ENCODE measurements around the gene YIF1B. TPM values are rescaled to one million over a fixed set of nuclear protein-coding genes. Genes with fewer than 3 reads are reported as not detected.

Gene YIF1B
- total RNA-seq, 1 experiment from 2014 or later: 207 TPM

GRCh38 chr19:38285567-38285966, 30.2 kb downstream of the YIF1B start:
- DNase-seq (ENCODE audit: low read depth): no peak
- in situ Hi-C loops (cut with HindIII; ENCODE audit: low pct_unique_long_range_greater_than_20kb, low sequenced_read_pairs): no loop called here

- DNase-seq (ENCODE audit: low read depth): no peak
- in situ Hi-C loops (cut with HindIII; ENCODE audit: low pct_unique_long_range_greater_than_20kb, low sequenced_read_pairs): no loop called here
These were observed 31.3 kb downstream of the YIF1B start for GRCh38 chr19:38284422-38284821.

- no peak for DNase-seq (ENCODE audit: low read depth)
- in situ Hi-C loops (cut with HindIII; ENCODE audit: low pct_unique_long_range_greater_than_20kb, low sequenced_read_pairs): no loop called here
These were observed 32.5 kb downstream of the YIF1B start for GRCh38 chr19:38283271-38283670.

- no peak for DNase-seq (ENCODE audit: low read depth)
- in situ Hi-C loops (cut with HindIII; ENCODE audit: low pct_unique_long_range_greater_than_20kb, low sequenced_read_pairs): no loop called here
These were observed 33.8 kb downstream of the YIF1B start for GRCh38 chr19:38281811-38282566.

GRCh38 chr19:38280030-38280921, 35.5 kb downstream of the YIF1B start:
- in situ Hi-C loops (cut with HindIII; ENCODE audit: low pct_unique_long_range_greater_than_20kb, low sequenced_read_pairs): no loop called here
- DNase-seq (ENCODE audit: low read depth): no peak

GRCh38 chr19:38278751-38279150, 37.0 kb downstream of the YIF1B start:
- DNase-seq (ENCODE audit: low read depth): no peak
- in situ Hi-C loops (cut with HindIII; ENCODE audit: low pct_unique_long_range_greater_than_20kb, low sequenced_read_pairs): no loop called here

- DNase-seq (ENCODE audit: low read depth): no peak
- in situ Hi-C loops (cut with HindIII; ENCODE audit: low pct_unique_long_range_greater_than_20kb, low sequenced_read_pairs): no loop called here
These were observed 37.6 kb downstream of the YIF1B start for GRCh38 chr19:38277969-38278680.

- no peak for DNase-seq (ENCODE audit: low read depth)
- in situ Hi-C loops (cut with HindIII; ENCODE audit: low pct_unique_long_range_greater_than_20kb, low sequenced_read_pairs): no loop called here
These were observed 38.2 kb downstream of the YIF1B start for GRCh38 chr19:38277549-38277948.

GRCh38 chr19:38276942-38277517, 38.7 kb downstream of the YIF1B start:
- in situ Hi-C loops (cut with HindIII; ENCODE audit: low pct_unique_long_range_greater_than_20kb, low sequenced_read_pairs): no loop called here

GRCh38 chr19:38274739-38275138, 41.0 kb downstream of the YIF1B start:
- DNase-seq (ENCODE audit: low read depth): no peak
- in situ Hi-C loops (cut with HindIII; ENCODE audit: low pct_unique_long_range_greater_than_20kb, low sequenced_read_pairs): no loop called here

More at GRCh38 chr19:38276942-38277517, 38.7 kb downstream of the YIF1B start:
- DNase-seq (ENCODE audit: low read depth): no peak

GRCh38 chr19:38273499-38273898, 42.2 kb downstream of the YIF1B start:
- in situ Hi-C loops (cut with HindIII; ENCODE audit: low pct_unique_long_range_greater_than_20kb, low sequenced_read_pairs): no loop called here
- DNase-seq (ENCODE audit: low read depth): peak; percentile 67

- DNase-seq (ENCODE audit: low read depth): peak; percentile 93
- in situ Hi-C loops (cut with HindIII; ENCODE audit: low pct_unique_long_range_greater_than_20kb, low sequenced_read_pairs): no loop called here
These were observed 45.1 kb downstream of the YIF1B start for GRCh38 chr19:38270587-38271167.

GRCh38 chr19:38268539-38268938, 47.2 kb downstream of the YIF1B start:
- DNase-seq (ENCODE audit: low read depth): peak; percentile 82
- in situ Hi-C loops (cut with HindIII; ENCODE audit: low pct_unique_long_range_greater_than_20kb, low sequenced_read_pairs): loop anchor here (5.0 kb wide), 1 partner anchor 49 kb away; the partner anchor contains the start of genes KCNK6 and YIF1B

- peak; percentile 96 for DNase-seq (ENCODE audit: low read depth)
- in situ Hi-C loops (cut with HindIII; ENCODE audit: low pct_unique_long_range_greater_than_20kb, low sequenced_read_pairs): loop anchor here (5.0 kb wide), 1 partner anchor 49 kb away; the partner anchor contains the start of genes KCNK6 and YIF1B
These were observed 47.8 kb downstream of the YIF1B start for GRCh38 chr19:38267761-38268483.

GRCh38 chr19:38266981-38267597, 48.7 kb downstream of the YIF1B start:
- in situ Hi-C loops (cut with HindIII; ENCODE audit: low pct_unique_long_range_greater_than_20kb, low sequenced_read_pairs): loop anchor here (5.0 kb wide), 1 partner anchor 50 kb away; the partner anchor contains the start of genes KCNK6 and YIF1B
- DNase-seq (ENCODE audit: low read depth): peak; percentile 92

GRCh38 chr19:38265921-38266429, 49.8 kb downstream of the YIF1B start:
- in situ Hi-C loops (cut with HindIII; ENCODE audit: low pct_unique_long_range_greater_than_20kb, low sequenced_read_pairs): loop anchor here (5.0 kb wide), 1 partner anchor 51 kb away; the partner anchor contains the start of genes KCNK6 and YIF1B
- peak; percentile 58 for DNase-seq (ENCODE audit: low read depth)
